Measurements from ENCODE around the gene FAM120B. TPM values are rescaled to one million over a fixed set of nuclear protein-coding genes. Genes with fewer than 3 reads are reported as not detected.

FAM120B gene
- total RNA-seq, 2 experiments from 2014 or later = 18.4 to 20.0 TPM

DNA sequence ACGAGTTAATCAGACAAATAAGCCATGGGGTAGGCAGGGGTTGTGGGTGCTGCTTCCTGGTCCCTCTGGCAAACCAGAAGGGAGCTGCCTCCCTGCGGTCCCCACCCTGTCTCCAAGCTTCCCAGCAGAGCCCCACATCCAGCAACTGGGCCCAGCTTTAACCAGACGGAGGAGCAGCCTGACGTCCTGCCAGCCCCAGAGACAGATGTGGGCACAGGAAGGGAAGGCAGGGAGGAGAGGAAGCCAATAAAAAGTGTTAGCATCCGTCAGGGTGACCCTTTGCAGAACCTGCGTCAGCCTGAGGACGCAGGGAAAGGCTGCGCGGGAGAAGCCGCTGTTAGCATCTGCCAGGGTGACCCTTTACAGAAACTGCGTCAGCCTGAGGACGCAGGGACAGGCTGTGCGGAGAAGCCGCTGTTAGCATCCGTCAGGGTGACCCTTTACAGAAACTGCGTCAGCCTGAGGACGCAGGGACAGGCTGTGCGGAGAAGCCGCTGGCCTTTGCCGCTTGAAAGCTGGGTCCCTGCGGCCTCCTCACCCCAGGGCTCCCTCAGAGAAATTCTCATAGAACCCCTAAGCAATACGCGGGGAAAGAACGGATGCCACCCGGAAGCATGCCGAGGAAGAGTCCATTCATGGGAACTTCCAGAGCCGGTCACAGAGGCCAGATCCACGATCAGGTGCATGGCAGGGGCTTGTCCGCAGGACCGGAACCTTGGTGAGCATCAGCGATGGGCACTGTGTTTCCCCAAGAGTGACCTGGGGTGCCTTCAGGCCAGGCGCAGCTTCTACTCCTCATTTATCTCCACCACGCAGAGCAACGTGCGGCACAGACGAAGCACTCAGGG, 31.6 kb upstream of the FAM120B start:
- Mint-ChIP-seq H3K4me3 (no peak overlapping the region), H3K36me3 (peaks cover 3% of the 10 kb centered on the region), H3K4me1 (ENCODE audit: low read depth) (peaks cover 33% of the 10 kb centered on the region), H3K27ac (no peak overlapping the region), H3K27me3 (peaks cover 22% of the 10 kb centered on the region), H3K9me3 (no peaks in the 10 kb centered on the region)
- intact Hi-C loops (cut with micrococcal nuclease) = no loop called here
- POLR2A ChIA-PET = no interaction called here
- DNase-seq = no peak
- CTCF ChIA-PET = interaction anchor here (0.8 kb wide), 1 partner anchor 18 kb away, joined by 3 read pairs; no protein-coding TSS in a partner anchor

DNA sequence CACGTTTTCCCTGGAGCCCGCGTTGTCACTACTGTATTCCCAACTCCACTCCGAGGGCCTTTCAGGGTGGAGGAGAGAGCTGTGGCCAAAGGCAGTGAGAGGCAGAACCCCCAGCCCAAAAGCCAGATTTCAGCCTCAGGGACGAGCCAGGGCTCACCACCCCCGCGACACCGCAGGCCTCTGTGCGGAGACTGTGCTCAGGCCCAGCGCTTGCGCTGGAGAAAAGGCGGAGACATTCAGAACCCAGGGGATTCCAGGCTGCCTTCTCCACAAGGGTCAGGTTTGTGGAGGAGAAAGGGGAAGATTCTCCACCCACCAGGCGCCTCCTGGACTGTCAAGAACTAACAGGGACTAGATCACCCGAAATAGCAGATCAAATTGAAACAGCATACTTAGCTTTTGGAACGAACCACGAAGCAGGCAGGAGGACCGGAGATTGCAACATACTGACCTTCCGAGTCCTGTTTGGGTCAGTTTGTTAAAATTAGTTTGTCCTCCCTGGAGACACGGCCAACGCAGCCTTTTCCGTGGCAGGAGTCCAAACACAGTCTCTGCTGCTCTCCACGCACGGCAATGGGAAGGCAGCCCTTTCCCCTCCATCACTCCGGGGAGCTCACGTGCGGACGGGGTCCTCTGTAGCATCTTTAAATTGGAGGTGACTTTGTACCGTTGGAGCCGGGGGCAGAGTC, 30.0 kb upstream of the FAM120B start:
- H3K27ac Mint-ChIP-seq = no peak overlapping the region
- intact Hi-C loops (cut with micrococcal nuclease) = no loop called here
- ChIA-PET CTCF (interaction anchor here (1.1 kb wide), 1 partner anchor 445 kb away, joined by 3 read pairs; no protein-coding TSS in a partner anchor), POLR2A (no interaction called here)
- no peaks in the 10 kb centered on the region for H3K9me3 Mint-ChIP-seq
- peaks cover 30% of the 10 kb centered on the region for H3K4me1 Mint-ChIP-seq (ENCODE audit: low read depth)
- DNase-seq = no peak
- peaks cover 3% of the 10 kb centered on the region for H3K36me3 Mint-ChIP-seq
- peaks cover 16% of the 10 kb centered on the region for H3K27me3 Mint-ChIP-seq
- no peak overlapping the region for H3K4me3 Mint-ChIP-seq

DNA sequence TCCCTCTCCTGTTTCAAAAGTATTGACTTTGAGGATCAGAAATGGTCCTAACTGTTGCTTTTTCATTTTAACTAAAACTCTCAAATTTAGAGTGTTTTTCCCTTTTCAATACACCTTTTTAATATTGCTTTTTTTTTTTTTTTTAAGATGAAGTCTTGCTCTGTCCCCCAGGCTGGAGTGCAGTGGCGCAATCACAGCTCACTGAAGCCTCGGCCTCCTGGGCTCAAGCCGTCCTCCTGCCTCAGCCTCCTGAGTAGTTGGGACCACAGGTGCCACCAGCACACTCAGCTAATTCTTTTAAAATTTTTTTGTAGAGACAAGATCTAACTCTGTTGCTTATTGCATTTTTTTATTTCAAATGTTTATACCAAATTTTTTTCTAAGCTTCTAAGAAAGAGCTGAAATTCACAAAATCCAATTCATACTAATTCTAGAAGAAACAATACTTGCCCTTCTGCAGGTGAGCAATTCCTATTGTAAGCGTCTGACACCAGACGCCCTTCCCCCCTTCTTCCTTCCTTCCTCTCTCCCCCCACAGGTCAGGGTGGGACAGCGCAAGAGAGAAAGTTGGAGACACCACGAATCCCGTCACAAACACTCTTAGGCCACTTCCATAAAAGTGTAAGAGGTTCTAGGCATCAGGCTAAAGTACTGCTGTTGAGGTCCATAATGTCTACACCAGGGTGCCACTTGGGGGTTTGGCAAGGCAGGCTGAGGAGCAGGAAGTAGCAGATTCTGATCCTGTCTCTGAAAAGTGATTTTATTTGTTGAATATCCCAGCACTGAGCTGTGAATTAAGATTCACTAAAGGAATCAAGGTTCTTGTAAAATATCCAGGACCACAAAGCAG, 28.4 kb upstream of the FAM120B start:
- intact Hi-C loops (cut with micrococcal nuclease) = no loop called here
- Mint-ChIP-seq H3K27ac (no peak overlapping the region), H3K27me3 (peaks cover 16% of the 10 kb centered on the region), H3K4me3 (no peak overlapping the region), H3K4me1 (ENCODE audit: low read depth) (peaks cover 15% of the 10 kb centered on the region), H3K36me3 (peaks cover 3% of the 10 kb centered on the region), H3K9me3 (no peaks in the 10 kb centered on the region)
- POLR2A ChIA-PET = no interaction called here
- CTCF ChIA-PET = no interaction called here
- no peak for DNase-seq

DNA sequence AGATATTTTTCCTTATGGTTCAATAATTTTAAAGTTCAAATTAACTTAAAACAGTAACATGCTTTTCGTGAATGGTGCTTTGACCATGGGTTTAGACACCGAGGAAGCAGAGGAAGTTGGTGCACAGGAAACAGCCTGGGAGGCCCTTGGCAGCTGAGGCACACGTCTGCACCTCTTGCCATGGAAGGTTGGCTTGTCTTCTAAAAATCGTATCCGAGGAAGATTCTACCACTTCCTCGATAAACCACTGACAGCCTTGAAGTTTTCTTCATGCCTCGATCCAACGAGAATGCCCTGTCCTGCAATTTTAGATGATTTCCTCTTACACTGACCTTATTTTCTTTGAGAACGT, 27.8 kb upstream of the FAM120B start:
- ChIA-PET CTCF (no interaction called here), POLR2A (no interaction called here)
- intact Hi-C loops (cut with micrococcal nuclease) = no loop called here
- H3K4me3 Mint-ChIP-seq = no peak overlapping the region
- peaks cover 3% of the 10 kb centered on the region for H3K36me3 Mint-ChIP-seq
- H3K9me3 Mint-ChIP-seq = no peaks in the 10 kb centered on the region
- no peak for DNase-seq
- peaks cover 13% of the 10 kb centered on the region for H3K27me3 Mint-ChIP-seq
- no peak overlapping the region for H3K27ac Mint-ChIP-seq
- H3K4me1 Mint-ChIP-seq (ENCODE audit: low read depth) = peaks cover 14% of the 10 kb centered on the region

DNA sequence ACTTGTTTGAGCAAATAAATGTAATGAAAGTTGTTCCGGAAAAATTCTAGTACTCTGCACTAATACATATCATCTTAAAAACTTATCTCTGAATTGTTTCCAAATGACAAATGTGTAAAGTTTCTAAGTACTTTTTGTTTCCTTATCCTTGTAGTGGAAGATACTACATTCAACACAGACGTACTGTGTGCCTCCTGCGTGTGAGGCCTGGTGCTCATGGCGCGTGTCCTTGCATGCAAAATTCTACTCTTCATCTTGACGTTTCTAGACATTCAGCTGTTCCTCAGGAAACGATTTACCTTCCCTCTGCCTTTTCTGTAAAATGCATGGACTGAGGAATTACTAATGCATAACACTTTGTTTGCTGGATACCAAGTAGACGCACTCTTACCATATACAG, 27.1 kb upstream of the FAM120B start:
- H3K4me1 Mint-ChIP-seq (ENCODE audit: low read depth) = peaks cover 14% of the 10 kb centered on the region
- no peak for DNase-seq

DNA sequence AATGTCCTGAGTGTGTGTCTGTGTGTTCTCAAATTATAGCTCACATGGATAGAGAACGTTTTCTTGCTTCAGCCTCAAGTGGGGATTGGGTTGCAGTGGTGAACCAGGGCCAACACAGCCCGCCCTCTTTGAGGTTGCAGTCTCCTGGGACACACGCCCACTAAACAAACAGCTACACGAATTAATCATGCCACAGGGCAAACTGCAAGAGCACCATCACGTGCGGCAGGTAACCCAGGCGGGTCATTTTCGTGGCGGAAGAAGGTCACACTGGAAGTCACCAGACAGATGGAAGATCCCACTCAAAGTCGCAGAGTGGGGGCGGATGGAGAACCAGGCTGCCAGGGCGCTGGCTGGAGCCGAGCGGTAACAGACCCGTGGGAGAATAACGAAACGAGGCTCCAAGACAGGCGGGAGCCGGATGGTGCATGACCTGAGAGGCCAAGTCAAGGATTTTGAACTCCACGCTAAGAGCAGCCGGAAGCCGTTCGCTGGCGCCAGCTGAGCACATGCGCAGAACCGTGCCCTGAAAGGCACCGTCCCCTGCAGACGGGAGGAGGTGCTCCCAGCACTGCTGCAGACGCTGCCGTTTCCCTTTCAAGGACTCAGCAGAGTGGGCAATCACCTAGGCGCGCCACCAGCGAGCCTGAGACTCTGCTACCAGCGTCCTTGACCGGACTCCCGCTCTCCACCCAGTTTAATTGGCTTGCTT, 26.4 kb upstream of the FAM120B start:
- H3K27me3 Mint-ChIP-seq = peaks cover 10% of the 10 kb centered on the region
- intact Hi-C loops (cut with micrococcal nuclease) = no loop called here
- no peak overlapping the region for H3K27ac Mint-ChIP-seq
- peaks cover 14% of the 10 kb centered on the region for H3K4me1 Mint-ChIP-seq (ENCODE audit: low read depth)
- H3K9me3 Mint-ChIP-seq = no peaks in the 10 kb centered on the region
- peak overlapping the region; percentile 52 for H3K4me3 Mint-ChIP-seq
- DNase-seq = peak; percentile 58
- peaks cover 3% of the 10 kb centered on the region for H3K36me3 Mint-ChIP-seq
- POLR2A ChIA-PET = interaction anchor here (0.9 kb wide), 1 partner anchor 10 kb away, joined by 3 read pairs; no protein-coding TSS in a partner anchor
- CTCF ChIA-PET = no interaction called here

More for the DNA sequence above, 27.1 kb upstream of the FAM120B start:
- intact Hi-C loops (cut with micrococcal nuclease) = no loop called here
- Mint-ChIP-seq H3K4me3 (no peak overlapping the region), H3K27me3 (peaks cover 10% of the 10 kb centered on the region), H3K36me3 (peaks cover 3% of the 10 kb centered on the region), H3K9me3 (no peaks in the 10 kb centered on the region), H3K27ac (no peak overlapping the region)
- ChIA-PET CTCF (no interaction called here), POLR2A (no interaction called here)

DNA sequence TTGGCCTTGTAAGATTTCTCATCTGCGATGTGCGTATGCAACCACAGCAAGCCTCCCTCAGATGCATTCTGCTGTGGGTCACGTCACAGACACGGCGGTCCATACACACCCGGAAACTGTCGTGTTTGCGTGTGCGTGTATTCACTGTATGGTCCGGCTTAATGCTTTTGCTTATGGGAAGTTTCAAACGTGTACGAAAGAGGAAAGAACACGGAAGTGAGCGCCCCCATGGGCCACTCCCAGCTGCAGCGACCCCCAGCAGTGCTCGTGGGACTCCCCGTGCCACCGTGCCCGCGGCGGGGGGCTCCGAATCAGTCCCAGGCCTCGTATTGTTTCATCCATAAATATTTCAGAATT, 25.9 kb upstream of the FAM120B start:
- H3K27ac Mint-ChIP-seq = no peak overlapping the region
- POLR2A ChIA-PET = interaction anchor here (0.9 kb wide), 1 partner anchor 9 kb away, joined by 3 read pairs; no protein-coding TSS in a partner anchor
- CTCF ChIA-PET = no interaction called here
- H3K9me3 Mint-ChIP-seq = no peaks in the 10 kb centered on the region
- peaks cover 8% of the 10 kb centered on the region for H3K27me3 Mint-ChIP-seq
- no peaks in the 10 kb centered on the region for H3K36me3 Mint-ChIP-seq
- no peak for DNase-seq
- H3K4me1 Mint-ChIP-seq (ENCODE audit: low read depth) = peaks cover 14% of the 10 kb centered on the region
- H3K4me3 Mint-ChIP-seq = peak overlapping the region; percentile 52
- intact Hi-C loops (cut with micrococcal nuclease) = no loop called here

DNA sequence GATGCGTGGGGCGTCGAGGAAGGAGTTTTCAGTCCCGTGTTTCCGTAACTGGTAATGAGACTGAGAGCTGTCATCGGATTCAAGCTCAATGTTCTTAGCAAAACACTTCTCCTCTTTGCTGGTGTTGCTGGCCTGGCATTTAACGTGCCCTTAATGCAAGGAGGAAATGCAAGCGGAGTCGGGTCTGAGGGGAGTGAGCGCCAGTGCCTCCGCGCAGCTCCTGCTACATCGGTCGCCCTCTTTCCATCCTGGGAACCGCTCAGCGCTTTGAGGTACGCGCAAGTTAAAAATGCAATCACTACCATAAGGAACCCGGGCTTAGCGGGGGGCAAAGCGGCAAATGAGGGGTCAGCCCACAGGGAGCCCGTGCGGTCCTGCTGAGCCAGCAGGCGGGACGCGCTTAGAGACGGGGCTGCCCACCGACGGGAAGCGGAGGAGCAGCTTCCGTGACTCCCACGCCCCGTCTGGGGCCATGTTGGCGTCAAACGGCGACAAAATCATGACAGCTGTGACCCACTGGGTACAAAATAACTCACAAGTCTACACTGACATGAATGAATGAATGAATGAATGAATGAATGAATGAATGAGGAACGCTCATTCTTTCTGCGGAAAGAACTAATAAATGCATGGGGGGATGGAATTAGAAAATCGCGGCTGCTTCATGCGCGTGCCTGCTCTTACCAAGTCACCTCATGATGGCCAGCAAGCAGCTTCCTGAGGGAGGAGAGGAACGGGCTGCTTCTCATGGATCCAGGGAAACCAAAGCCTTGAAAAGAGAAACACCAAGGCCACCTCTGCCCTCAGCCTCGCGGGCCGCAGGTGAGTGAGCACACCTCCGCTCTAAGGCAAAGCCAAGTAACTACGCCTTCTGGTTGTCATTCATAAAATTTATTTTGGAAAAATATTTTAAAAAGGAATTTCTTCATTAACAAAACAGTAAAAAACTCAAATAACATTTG, 24.9 kb upstream of the FAM120B start:
- ChIA-PET POLR2A (no interaction called here), CTCF (no interaction called here)
- no peak for DNase-seq
- no peaks in the 10 kb centered on the region for H3K9me3 Mint-ChIP-seq
- intact Hi-C loops (cut with micrococcal nuclease) = no loop called here
- H3K27ac Mint-ChIP-seq = no peak overlapping the region
- peaks cover 14% of the 10 kb centered on the region for H3K4me1 Mint-ChIP-seq (ENCODE audit: low read depth)
- H3K4me3 Mint-ChIP-seq = no peak overlapping the region
- H3K36me3 Mint-ChIP-seq = no peaks in the 10 kb centered on the region
- peaks cover 14% of the 10 kb centered on the region for H3K27me3 Mint-ChIP-seq

DNA sequence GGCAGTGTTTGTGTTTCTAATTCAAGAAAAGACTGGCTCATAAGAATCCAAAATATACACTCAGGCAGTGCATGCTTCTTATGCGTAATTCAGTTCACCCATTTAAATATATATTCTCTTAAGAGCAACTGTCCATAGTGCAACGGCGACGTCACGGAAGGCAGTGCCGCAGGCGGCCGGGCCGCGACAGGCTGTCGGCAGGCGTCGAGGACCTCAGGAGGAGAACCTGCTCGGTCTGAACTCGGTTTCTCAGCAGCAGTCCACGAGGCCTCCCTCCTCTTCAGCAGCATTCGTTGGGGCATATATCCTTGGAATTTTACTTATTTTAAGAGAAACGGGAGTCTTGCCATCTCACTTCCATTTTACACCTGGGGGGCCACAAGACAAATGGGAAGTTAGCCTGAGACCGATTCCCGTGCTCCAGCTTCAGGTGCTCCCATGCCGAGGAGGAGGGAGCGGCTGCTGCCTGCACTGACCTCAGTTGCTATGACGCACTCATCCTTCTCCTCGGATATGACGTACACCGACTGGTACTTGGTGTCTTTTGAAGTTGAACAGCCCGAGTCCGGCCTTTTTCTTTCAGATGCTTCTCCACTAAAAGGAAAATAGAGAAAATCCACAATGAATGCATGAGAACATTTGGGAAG, 23.9 kb upstream of the FAM120B start:
- H3K27me3 Mint-ChIP-seq = peaks cover 19% of the 10 kb centered on the region
- H3K4me3 Mint-ChIP-seq = no peak overlapping the region
- DNase-seq = no peak
- CTCF ChIA-PET = no interaction called here
- H3K4me1 Mint-ChIP-seq (ENCODE audit: low read depth) = peaks cover 14% of the 10 kb centered on the region
- no peak overlapping the region for H3K27ac Mint-ChIP-seq
- intact Hi-C loops (cut with micrococcal nuclease) = no loop called here
- H3K36me3 Mint-ChIP-seq = no peaks in the 10 kb centered on the region
- POLR2A ChIA-PET = no interaction called here
- H3K9me3 Mint-ChIP-seq = no peaks in the 10 kb centered on the region

DNA sequence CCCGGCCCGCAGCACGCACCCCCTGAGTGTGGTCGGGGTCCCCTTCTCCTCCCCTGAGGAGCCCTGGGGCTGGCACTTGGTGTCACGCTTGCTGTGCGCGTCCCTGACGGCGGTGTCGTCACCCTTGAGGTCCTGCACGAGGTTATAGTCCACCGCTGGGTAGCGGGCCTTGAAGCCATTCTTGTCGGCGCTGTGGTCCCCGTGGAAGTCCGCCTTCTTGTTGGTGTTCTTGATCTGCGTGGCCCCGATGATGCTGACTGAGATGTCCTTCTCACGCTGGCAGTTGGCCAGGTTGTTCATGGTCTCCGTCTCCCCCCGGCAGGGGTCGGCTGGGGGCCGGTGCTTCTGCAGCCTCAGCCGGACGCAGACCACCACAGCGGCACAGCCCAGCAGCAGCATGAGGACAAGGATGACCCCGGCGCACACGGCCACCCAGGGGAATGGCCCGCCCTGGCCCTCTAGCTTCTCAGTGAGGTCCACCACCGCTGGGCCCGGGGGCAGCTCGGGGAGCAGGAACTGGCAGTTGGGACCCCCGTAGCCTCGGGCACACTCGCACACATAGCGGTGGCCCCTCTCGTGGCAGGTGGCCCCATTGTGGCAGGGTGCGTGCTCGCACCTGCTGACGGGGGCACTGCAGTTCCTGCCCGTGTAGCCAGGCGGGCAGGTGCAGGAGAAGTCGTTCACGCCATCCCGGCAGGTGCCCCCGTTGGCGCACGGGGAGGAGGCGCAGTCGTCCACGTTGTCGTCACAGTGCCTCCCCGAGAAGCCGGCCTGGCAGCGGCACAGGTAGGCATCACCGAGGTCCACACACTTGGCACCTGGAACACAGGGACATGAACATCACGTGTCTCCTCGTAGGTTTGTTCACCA, 23.1 kb upstream of the FAM120B start:
- intact Hi-C loops (cut with micrococcal nuclease) = no loop called here

More for the DNA sequence above, 23.1 kb upstream of the FAM120B start:
- peaks cover 11% of the 10 kb centered on the region for H3K4me1 Mint-ChIP-seq (ENCODE audit: low read depth)
- no peaks in the 10 kb centered on the region for H3K9me3 Mint-ChIP-seq
- no peak for DNase-seq
- ChIA-PET CTCF (no interaction called here), POLR2A (no interaction called here)
- no peak overlapping the region for H3K4me3 Mint-ChIP-seq
- H3K27me3 Mint-ChIP-seq = peaks cover 26% of the 10 kb centered on the region
- no peak overlapping the region for H3K27ac Mint-ChIP-seq
- no peaks in the 10 kb centered on the region for H3K36me3 Mint-ChIP-seq

Data from activated CD4-positive, alpha-beta memory T cell treated with anti-CD3 and anti-CD28 coated beads for 36 hours (primary cell).